Activated CD8-positive, alpha-beta T cell treated with anti-CD3 and anti-CD28 coated beads for 36 hours (primary cell): ENCODE measurements around the gene CCDC167. TPM values are rescaled to one million over a fixed set of nuclear protein-coding genes. Genes with fewer than 3 reads are reported as not detected.

Source experiments
- ATAC-seq: fragments of 200-7000 bp; cut with Tn5 transposase; one replicate; pipeline ENCODE4 v1.10.0; 2021; ENCODE audit warnings: mild to moderate bottlenecking, moderate library complexity
- CTCF ChIA-PET: fragments of 350-600 bp; sonication (Branson Sonifier 250); formaldehyde crosslinking; loops from one replicate; lab custom pipeline; 2021; ENCODE audit warnings: antibody characterized with exemption; lab: Charles Lee
- POLR2A ChIA-PET: fragments of 350-600 bp; sonication (Branson Sonifier 250); formaldehyde crosslinking; loops from one replicate; lab custom pipeline; 2021; ENCODE audit warnings: antibody characterized with exemption; lab: Charles Lee
- DNase-seq: peaks from one replicate; pipeline ENCODE4 v3.0.0-alpha.2; 2020
- H3K27ac Mint-ChIP-seq: one replicate; pipeline ENCODE4 v1.8.0; 2021; ENCODE audit warnings: mild to moderate bottlenecking, mixed read lengths
- H3K27me3 Mint-ChIP-seq: one replicate; pipeline ENCODE4 v1.8.0; 2021; ENCODE audit warnings: mixed read lengths
- H3K36me3 Mint-ChIP-seq: one replicate; pipeline ENCODE4 v1.8.0; 2021; ENCODE audit warnings: low read depth, mixed read lengths
- H3K4me1 Mint-ChIP-seq: one replicate; pipeline ENCODE4 v1.8.0; 2021; ENCODE audit warnings: low read depth, mixed read lengths
- H3K4me3 Mint-ChIP-seq: one replicate; pipeline ENCODE4 v1.8.0; 2021; ENCODE audit warnings: mild to moderate bottlenecking, moderate library complexity, mixed read lengths
- H3K9me3 Mint-ChIP-seq: one replicate; pipeline ENCODE4 v1.8.0; 2021; ENCODE audit warnings: mixed read lengths
- intact Hi-C: fragments of 100-400 bp; cut with micrococcal nuclease; formaldehyde crosslinking; loops from one replicate; pipeline ENCODE4 v1.10.0; 2022
- total RNA-seq, 2 experiments: library from RNA; stranded (reverse); gene quantifications; one replicate each; pipeline ENCODE4 v1.2.3, GENCODE V29; 2021
- TF ChIP-seq, protein P1 (sequence below): fragments of 200-600 bp; IDR thresholded peaks from one replicate; pipeline ENCODE4 v1.8.0; 2022; ENCODE audit warnings: antibody characterized with exemption, mild to moderate bottlenecking

Gene CCDC167
- total RNA-seq, 2 experiments from 2014 or later = 63.7 to 68.1 TPM

DNA sequence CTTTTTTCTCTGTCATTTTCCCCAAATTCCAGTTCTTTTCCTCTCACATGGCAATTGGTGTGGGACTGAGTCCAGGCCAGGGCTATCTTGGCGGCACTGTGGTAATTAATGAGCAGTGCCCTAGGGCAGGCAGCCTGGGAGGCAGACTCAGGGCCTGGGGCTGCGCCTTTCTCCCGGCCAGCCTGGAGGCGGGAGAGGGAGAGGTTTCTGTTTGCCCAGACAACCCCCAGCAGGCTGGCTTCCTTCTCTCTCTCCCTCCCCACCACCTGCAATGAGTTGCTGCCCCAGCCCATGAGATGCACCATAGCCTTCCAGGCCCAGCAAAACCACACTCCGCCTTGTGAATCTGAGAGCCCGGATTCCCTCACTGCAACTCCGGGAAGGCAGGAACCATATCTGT, 15.1 kb upstream of the CCDC167 start:
- Mint-ChIP-seq H3K4me3 (peak overlapping the region; percentile 37), H3K9me3 (peaks cover 4% of the 10 kb centered on the region)

DNA sequence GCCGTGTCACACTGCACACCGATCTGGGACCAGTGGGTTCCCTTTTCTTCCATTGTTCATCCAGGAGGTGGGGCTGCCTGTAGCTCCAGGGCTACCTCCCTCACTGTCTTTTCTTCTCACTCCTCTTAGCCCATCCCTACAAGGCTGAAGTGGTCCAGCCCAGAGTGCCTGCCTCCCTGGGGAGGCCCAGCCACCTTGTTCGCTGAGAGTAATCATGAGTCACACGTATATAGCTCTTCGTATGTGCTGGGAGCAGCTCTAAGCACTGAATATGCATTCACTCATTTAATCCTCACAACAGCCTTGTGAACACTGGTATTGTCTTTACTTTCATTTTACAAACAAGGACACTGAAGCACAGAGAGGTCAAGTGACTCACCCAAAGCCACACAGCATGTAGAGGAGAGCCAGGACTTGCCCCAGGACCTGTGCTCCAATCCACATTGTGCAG, 14.7 kb upstream of the CCDC167 start:
- Mint-ChIP-seq H3K4me3 (peak overlapping the region; percentile 37), H3K36me3 (peaks cover 7% of the 10 kb centered on the region), H3K9me3 (peaks cover 5% of the 10 kb centered on the region), H3K27ac (peak overlapping the region; percentile 97), H3K27me3 (no peaks in the 10 kb centered on the region), H3K4me1 (peaks cover 72% of the 10 kb centered on the region)
- POLR2A ChIA-PET = interaction anchor here (0.8 to 1.4 kb wide), 6 partner anchors 9 to 19 kb away, joined by 3 to 9 read pairs (median 4); partner anchors contain the start of gene CCDC167
- ATAC-seq (peak; percentile 57), DNase-seq (peak; percentile 78)
- CTCF ChIA-PET = interaction anchor here (0.5 to 2.8 kb wide), 4 partner anchors 12 to 140 kb away, joined by 3 to 13 read pairs (median 4); no protein-coding TSS in a partner anchor
- TF ChIP-seq, protein P1, sequence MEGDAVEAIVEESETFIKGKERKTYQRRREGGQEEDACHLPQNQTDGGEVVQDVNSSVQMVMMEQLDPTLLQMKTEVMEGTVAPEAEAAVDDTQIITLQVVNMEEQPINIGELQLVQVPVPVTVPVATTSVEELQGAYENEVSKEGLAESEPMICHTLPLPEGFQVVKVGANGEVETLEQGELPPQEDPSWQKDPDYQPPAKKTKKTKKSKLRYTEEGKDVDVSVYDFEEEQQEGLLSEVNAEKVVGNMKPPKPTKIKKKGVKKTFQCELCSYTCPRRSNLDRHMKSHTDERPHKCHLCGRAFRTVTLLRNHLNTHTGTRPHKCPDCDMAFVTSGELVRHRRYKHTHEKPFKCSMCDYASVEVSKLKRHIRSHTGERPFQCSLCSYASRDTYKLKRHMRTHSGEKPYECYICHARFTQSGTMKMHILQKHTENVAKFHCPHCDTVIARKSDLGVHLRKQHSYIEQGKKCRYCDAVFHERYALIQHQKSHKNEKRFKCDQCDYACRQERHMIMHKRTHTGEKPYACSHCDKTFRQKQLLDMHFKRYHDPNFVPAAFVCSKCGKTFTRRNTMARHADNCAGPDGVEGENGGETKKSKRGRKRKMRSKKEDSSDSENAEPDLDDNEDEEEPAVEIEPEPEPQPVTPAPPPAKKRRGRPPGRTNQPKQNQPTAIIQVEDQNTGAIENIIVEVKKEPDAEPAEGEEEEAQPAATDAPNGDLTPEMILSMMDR = no peak
- intact Hi-C loops = no loop called here

More for the DNA sequence above, 15.1 kb upstream of the CCDC167 start:
- peak overlapping the region; percentile 97 for H3K27ac Mint-ChIP-seq
- H3K36me3 Mint-ChIP-seq = peaks cover 10% of the 10 kb centered on the region
- H3K27me3 Mint-ChIP-seq = no peaks in the 10 kb centered on the region
- intact Hi-C loops = loop anchor here (5.0 kb wide), 1 partner anchor 37 kb away; no protein-coding TSS in a partner anchor
- CTCF ChIA-PET = interaction anchor here (1.0 to 3.3 kb wide), 4 partner anchors 12 to 51 kb away, joined by 4 to 30 read pairs (median 9); no protein-coding TSS in a partner anchor
- peaks cover 75% of the 10 kb centered on the region for H3K4me1 Mint-ChIP-seq
- no peak for ATAC-seq
- no peak for DNase-seq
- POLR2A ChIA-PET = interaction anchor here (0.8 to 4.3 kb wide), 7 partner anchors 10 to 42 kb away, joined by 3 to 22 read pairs (median 4); partner anchors contain the start of gene CCDC167
- TF ChIP-seq, protein P1 = no peak

DNA sequence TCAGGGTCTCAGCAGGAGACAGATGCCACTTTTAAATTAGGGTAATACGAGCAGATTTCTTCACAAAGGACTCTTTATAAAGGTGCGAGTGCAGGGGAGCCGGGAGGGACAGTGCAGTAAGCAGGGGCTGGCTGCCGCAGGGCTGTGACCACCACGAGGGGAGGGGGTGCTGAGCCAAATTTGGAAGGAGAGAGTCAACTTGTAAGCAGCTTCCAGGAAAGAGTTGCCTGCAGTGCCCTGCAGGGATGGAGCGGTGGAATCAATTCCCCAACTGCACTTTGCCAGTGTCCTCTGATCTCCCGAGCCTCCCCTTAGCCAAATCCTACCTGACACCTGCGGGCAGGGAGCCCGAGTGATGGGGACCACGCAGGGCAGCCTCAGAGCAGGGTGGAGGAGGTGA, 13.9 kb upstream of the CCDC167 start:
- intact Hi-C loops = no loop called here
- DNase-seq (no peak), ATAC-seq (no peak)
- ChIA-PET POLR2A (interaction anchor here (0.5 to 1.4 kb wide), 3 partner anchors 9 to 13 kb away, joined by 3 to 9 read pairs (median 4); no protein-coding TSS in a partner anchor), CTCF (interaction anchor here (1.1 to 2.8 kb wide), 3 partner anchors 12 to 24 kb away, joined by 4 to 13 read pairs (median 4); no protein-coding TSS in a partner anchor)
- no peak overlapping the region for H3K27ac Mint-ChIP-seq
- no peaks in the 10 kb centered on the region for H3K36me3 Mint-ChIP-seq
- TF ChIP-seq, protein P1 = no peak
- peaks cover 69% of the 10 kb centered on the region for H3K4me1 Mint-ChIP-seq
- H3K4me3 Mint-ChIP-seq = no peak overlapping the region
- peaks cover 2% of the 10 kb centered on the region for H3K9me3 Mint-ChIP-seq
- no peaks in the 10 kb centered on the region for H3K27me3 Mint-ChIP-seq

DNA sequence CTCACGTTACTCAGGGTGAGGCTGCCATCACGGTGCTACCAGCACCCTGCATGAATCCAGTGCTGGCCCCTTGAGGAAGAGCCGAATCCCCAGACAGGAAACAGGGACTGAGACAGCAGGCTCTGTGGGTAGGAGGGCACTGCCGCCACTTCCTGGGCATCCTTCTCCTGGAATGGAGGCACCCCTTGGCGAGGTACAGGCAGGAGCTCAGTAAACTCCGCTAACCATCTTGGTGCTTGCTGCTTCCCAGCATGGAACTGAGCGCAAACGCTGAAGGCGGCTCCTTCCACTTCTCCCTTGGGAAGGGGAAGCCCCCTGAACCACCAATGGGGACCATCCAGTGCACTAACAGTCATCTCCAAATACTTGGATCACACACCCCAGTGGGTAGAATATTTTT, 13.5 kb upstream of the CCDC167 start:
- TF ChIP-seq, protein P1 = no peak
- Mint-ChIP-seq H3K9me3 (peaks cover 2% of the 10 kb centered on the region), H3K4me3 (no peak overlapping the region), H3K36me3 (no peaks in the 10 kb centered on the region), H3K27ac (peak overlapping the region; percentile 19), H3K27me3 (no peaks in the 10 kb centered on the region), H3K4me1 (peaks cover 69% of the 10 kb centered on the region)
- no peak for DNase-seq
- CTCF ChIA-PET = interaction anchor here (1.5 to 2.8 kb wide), 2 partner anchors 11 to 24 kb away, joined by 4 to 13 read pairs; no protein-coding TSS in a partner anchor
- POLR2A ChIA-PET = interaction anchor here (0.5 to 2.5 kb wide), 3 partner anchors 11 to 15 kb away, joined by 3 to 10 read pairs (median 4); no protein-coding TSS in a partner anchor
- ATAC-seq = no peak
- intact Hi-C loops = no loop called here
